Stimulated activated CD8-positive, alpha-beta memory T cell treated with anti-CD3 and anti-CD28 coated beads, Interleukin-4, amount 100 ng/mL, for 48 hours (primary cell): ENCODE results near the gene NDUFS2.

Experiments
- DNase-seq: peaks from one replicate; pipeline ENCODE4 v3.0.0-alpha.2; 2020

Gene NDUFS2

GRCh38 chr1:161172776-161173376, 29.3 kb upstream of the NDUFS2 start:
- DNase-seq, result no peak

- no peak for DNase-seq
Observed at GRCh38 chr1:161173711-161174110, 28.5 kb upstream of the NDUFS2 start.

- no peak for DNase-seq
Observed at GRCh38 chr1:161174911-161175310, 27.3 kb upstream of the NDUFS2 start.

GRCh38 chr1:161175771-161176453, 26.3 kb upstream of the NDUFS2 start:
- DNase-seq, result no peak

GRCh38 chr1:161176468-161177111, 25.6 kb upstream of the NDUFS2 start:
- DNase-seq, result no peak

GRCh38 chr1:161177112-161177935, 24.8 kb upstream of the NDUFS2 start, which contains the start of gene B4GALT3:
Gene B4GALT3 (minus strand): TSS chr1:161177507. CDS start chr1:161176060, 1,447 bp downstream.
- DNase-seq, result peak; percentile 99

- no peak for DNase-seq
Observed at GRCh38 chr1:161177936-161178244, 24.3 kb upstream of the NDUFS2 start.

GRCh38 chr1:161179698-161180097, 22.5 kb upstream of the NDUFS2 start:
- DNase-seq, result no peak

- DNase-seq, result no peak
Observed at GRCh38 chr1:161180639-161181038, 21.5 kb upstream of the NDUFS2 start.

- peak; percentile 70 for DNase-seq
Observed at GRCh38 chr1:161182214-161182613, 20.0 kb upstream of the NDUFS2 start.

GRCh38 chr1:161185282-161185682, 16.9 kb upstream of the NDUFS2 start:
- DNase-seq, result peak; percentile 71

GRCh38 chr1:161185732-161186311, 16.3 kb upstream of the NDUFS2 start:
- no peak for DNase-seq

GRCh38 chr1:161187311-161187710, 14.9 kb upstream of the NDUFS2 start:
- no peak for DNase-seq

GRCh38 chr1:161188381-161188780, 13.8 kb upstream of the NDUFS2 start:
- DNase-seq, result no peak

GRCh38 chr1:161189036-161189435, 13.1 kb upstream of the NDUFS2 start:
- DNase-seq, result no peak

GRCh38 chr1:161190962-161191521, 11.1 kb upstream of the NDUFS2 start:
- no peak for DNase-seq

- DNase-seq, result no peak
Observed at GRCh38 chr1:161191971-161192370, 10.2 kb upstream of the NDUFS2 start.

- peak; percentile 76 for DNase-seq
Observed at GRCh38 chr1:161192476-161193465, 9.4 kb upstream of the NDUFS2 start.

GRCh38 chr1:161193561-161194235, 8.5 kb upstream of the NDUFS2 start:
- DNase-seq, result no peak

GRCh38 chr1:161195171-161195570, 7.0 kb upstream of the NDUFS2 start:
- no peak for DNase-seq

- no peak for DNase-seq
Observed at GRCh38 chr1:161196111-161196510, 6.1 kb upstream of the NDUFS2 start.
